ENCODE data around the gene ARHGAP45.

The ARHGAP45 gene

DNA sequence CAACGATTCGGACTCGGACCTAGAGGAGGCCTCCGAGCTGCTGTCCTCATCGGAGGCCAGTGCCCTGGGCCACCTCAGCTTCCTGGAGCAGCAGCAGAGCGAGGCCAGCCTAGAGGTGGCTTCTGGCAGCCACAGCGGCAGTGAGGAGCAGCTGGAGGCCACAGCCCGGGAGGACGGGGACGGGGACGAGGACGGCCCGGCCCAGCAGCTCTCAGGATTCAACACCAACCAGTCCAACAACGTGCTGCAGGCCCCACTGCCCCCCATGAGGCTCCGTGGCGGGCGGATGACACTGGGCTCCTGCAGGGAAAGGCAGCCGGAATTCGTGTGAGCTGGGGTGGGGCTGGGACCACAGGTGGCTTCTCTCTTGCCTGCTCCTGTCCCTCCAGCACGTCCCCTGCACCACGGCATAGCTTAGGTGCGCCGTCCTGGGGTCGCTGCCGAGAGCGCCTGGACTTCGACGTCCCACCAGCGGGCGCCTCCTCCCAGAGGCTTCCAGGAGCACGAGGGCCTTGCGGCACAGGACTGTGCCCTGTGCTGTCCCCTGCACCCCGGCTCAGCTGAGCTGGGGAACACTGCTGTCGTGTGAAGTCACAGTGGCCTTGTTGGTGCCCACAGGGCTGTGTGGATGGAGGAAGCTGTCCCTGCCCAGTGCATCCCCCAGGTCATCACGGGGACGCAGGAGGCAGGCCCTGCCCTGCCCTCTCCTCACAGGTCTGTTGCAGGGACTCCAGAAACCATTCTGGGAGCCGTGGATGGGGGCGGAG lies 18.9 kb downstream of the ARHGAP45 start:
- DNase-seq (ENCODE audit: low read depth in 2 of 2), result no peak

GRCh38 chr19:1086613-1087012 lies 19.6 kb downstream of the ARHGAP45 start:
- DNase-seq (ENCODE audit: low read depth in 2 of 2), result no peak

DNA sequence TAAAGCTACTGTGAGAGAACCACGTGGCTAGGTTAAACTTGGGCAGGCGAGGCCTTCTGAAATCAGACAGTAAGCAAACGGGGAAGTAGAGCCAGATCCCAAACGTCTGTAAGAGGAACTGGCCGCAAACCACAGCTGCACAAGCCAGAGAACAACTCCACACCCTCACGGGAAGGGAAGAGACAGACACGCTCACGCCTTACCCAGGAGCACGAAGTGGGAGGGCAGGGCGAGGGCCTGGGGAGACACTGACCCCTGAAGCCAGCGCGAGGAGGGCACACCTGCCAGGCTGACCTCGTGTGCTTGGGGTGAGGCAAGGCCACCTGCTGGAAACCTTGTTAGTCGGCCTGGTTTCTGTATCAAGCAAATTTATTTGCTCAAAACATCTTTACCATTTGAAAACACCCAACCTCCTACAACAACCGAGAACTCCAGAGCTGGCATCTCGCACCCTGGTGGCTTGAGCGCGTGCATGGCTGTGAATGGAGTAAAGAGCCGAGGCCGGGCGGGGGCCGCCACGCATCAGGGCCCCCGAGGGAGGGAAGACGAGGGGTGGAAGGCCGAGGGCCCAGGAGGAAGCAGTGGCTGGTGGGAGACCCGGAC lies 20.9 kb downstream of the ARHGAP45 start:
- DNase-seq (ENCODE audit: low read depth in 2 of 2), result no peak

GRCh38 chr19:1088416-1089010 lies 21.5 kb downstream of the ARHGAP45 start:
- no peak for DNase-seq (ENCODE audit: low read depth in 2 of 2)

GRCh38 chr19:1089126-1089771 lies 22.3 kb downstream of the ARHGAP45 start:
- no peak for DNase-seq (ENCODE audit: low read depth in 2 of 2)

- no peak for DNase-seq (ENCODE audit: low read depth in 2 of 2)
Observed at GRCh38 chr19:1089891-1090290, 22.9 kb downstream of the ARHGAP45 start.

GRCh38 chr19:1090731-1091543 lies 24.0 kb downstream of the ARHGAP45 start:
- no peak for DNase-seq (ENCODE audit: low read depth in 2 of 2)

GRCh38 chr19:1091544-1092175 lies 24.7 kb downstream of the ARHGAP45 start:
- DNase-seq (ENCODE audit: low read depth in 2 of 2), result no peak

DNA sequence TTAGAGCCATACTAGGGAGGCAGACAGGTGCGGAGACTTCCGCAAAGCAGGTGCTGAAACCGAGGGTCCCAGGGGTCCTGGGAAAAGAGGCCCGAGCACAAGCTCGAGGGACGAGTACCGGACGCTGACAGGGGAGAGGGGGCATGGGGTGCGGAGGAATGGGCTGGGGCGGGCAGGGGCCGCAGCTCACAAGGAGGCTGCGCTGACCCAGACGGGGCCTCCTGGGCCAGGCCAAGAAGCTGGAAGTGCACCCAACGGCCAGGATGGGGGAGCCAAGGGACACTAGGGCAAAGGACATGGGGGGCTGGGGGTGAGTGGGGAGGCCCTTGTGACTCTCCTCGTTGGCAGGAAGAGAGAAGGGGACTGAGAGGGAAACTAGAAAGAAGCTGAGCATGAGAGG lies 26.4 kb downstream of the ARHGAP45 start:
- no peak for DNase-seq (ENCODE audit: low read depth in 2 of 2)

DNA sequence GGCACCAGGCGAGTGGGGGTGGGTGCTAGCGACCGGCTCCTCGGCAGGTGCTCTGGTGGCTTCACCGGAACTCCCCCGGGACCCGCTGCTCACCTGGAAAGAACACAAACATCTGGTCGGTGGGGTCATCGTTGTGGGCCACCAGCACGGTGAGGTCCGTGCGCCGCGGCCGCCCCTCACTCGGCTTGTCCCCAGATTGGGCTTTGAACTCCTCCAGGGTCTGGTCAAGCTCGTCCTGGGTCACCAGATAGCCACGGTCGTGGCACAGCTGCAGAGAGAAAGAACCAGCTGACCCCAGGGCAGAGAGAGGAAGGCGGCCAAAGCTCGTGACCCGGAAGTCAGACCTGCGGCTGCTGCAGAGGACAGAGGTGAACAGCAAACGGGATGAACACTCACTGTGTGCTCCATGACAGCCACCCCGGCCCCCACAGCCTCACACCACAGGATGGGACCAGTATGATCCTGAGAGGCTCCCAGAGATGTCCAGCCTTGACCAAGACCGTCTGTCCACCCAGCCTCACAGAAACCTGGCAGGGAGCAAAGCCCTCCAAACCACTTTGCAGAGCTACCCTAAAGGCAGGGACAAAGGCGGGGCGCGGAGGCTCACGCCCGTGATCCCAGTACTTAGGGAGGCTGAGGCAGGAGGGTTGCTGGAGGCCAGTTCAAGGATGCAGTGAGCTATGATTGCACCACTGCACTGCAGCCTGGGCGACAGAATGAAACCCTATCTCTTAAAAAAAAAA lies 27.0 kb downstream of the ARHGAP45 start:
- no peak for DNase-seq (ENCODE audit: low read depth in 2 of 2)

GRCh38 chr19:1094655-1094977 lies 27.6 kb downstream of the ARHGAP45 start:
- DNase-seq (ENCODE audit: low read depth in 2 of 2), result no peak

GRCh38 chr19:1094978-1095701 lies 28.2 kb downstream of the ARHGAP45 start, which contains the start of gene POLR2E:
Gene POLR2E (minus strand): TSS chr19:1095375. CDS start chr19:1095315, 60 bp downstream.
- DNase-seq (ENCODE audit: low read depth in 2 of 2), result peak; percentile 96

DNA sequence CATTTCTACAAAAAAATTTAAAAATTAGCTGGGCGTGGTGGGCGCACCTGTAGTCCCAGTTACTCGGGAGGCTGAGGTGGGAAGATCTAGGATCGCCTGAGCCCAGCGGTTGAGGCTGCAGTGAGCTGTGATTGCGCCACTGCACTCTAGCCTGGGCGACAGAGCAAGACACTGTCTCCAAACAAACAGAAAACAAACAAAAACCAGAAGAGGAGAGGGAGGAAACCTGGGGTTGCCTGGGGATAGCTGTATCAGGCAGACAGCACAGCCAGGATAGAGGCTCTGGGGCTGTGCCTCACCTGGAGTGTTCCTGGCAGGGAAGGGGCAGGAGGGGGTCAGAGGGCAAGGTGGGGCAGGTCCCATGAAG lies 30.8 kb downstream of the ARHGAP45 start:
- DNase-seq (ENCODE audit: low read depth in 2 of 2), result no peak

DNA sequence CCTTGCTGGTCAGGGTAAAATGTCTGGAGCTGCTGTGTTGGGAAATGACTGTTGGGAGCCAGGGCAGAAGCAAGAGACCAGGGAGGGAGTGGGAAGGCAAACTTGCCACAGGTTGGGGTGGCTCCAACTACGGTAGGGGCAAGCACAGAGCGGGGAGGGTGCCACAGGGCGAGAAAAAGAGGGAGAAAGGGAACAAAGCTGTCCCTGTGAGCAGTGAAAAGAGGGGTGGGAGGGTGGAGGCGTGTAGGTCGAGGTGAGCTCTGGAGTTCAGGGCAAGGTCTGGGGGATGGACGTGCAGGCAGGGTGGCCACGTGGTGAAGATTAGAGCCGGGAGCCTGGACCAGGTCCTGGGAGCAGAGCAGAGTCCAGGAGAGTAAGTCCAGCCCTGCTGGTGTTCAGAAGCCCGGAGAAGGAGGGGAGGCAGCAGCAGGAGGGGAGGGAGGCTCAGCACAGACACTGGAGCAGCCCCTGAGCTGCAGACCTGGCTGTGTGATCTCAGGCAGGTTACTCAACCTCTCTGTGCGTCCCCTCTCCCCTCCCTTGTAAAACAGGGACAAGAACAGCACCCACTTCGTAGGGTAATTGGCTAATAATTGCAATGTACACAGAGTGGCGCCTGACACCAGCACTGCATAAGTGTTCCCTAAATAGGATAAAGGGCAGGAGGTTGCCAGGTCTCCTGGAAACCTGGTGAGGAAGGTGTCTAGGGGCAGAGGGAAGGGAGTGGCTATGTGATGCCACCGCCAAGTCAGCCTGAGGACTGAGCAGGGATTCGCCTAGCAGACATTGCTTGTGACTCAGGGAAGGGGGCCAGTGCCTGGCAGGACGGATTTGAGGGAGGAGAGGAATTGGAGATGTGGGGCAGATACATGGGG lies 31.4 kb downstream of the ARHGAP45 start:
- no peak for DNase-seq (ENCODE audit: low read depth in 2 of 2)

- DNase-seq (ENCODE audit: low read depth in 2 of 2), result no peak
Observed at GRCh38 chr19:1101337-1101698, 34.4 kb downstream of the ARHGAP45 start.

DNA sequence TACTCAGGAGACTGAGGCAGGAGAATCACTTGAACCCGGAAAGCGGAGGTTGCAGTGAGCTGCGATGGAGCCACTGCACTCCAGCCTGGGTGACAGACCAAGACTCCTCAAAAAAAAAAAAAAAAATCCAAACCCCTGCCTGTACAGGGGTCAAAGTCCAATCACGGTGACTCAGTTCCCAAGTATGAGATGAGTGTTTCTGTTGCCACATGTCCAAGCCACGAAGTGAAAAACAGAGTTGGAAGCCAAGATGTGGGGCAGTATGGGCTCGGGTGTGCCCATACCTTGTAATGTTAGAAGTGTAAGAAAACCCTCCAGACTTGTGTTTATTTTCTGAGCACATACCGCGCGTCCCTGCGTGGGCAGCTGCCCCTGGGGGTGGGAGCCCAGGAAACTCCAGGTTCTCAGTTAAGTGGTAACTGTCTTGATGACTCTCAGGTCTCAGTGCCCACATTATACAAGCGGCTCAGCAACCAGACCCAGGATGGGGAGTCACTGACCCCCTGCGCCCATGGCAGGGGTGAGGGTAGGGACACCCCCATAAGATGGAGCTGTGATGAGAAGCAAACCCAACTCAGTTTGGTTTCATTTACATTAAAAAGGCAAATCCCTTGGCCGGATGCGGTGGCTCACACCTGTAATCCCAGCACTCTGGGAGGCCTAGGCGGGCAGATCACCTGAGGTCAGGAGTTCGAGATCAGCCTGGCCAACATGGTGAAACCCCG lies 35.6 kb downstream of the ARHGAP45 start:
- peak; percentile 43 to 45 for DNase-seq (ENCODE audit: low read depth in 2 of 2)

DNA sequence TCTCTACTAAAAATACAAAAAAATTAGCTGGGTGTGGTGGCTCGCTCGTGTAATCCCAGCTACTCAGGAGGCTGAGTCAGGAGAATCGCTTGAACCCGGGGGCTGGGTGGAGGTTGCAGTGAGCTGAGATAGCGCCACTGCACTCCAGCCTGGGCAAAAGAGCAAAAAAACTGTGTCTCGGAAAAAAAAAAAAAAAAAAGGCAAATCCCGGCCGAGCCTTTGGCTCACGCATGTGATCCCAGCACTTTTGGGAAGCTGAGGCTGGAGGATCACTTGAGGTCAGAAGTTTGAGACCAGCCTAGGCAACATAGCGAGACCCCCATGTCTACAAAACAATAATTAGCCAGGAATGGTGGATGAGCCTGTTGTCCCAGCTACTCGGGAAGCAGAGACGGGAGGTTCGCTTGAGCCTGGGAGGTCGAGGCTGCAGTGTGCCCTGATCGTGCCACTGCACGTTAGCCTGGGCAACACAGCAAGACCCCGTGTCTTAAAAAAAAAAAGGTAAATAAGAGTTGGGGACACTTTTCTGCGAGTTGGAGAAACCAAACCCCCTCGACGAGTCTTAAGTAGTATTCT lies 36.3 kb downstream of the ARHGAP45 start:
- no peak for DNase-seq (ENCODE audit: low read depth in 2 of 2)

- peak; percentile 96 to 97 for DNase-seq (ENCODE audit: low read depth in 2 of 2)
Observed at GRCh38 chr19:1103708-1104310, 36.8 kb downstream of the ARHGAP45 start, which contains the start of gene GPX4. Gene GPX4 (plus strand): TSS chr19:1103994. CDS start chr19:1104044, 50 bp downstream.
